ENCODE data around the gene RARB.

RARB gene

DNA sequence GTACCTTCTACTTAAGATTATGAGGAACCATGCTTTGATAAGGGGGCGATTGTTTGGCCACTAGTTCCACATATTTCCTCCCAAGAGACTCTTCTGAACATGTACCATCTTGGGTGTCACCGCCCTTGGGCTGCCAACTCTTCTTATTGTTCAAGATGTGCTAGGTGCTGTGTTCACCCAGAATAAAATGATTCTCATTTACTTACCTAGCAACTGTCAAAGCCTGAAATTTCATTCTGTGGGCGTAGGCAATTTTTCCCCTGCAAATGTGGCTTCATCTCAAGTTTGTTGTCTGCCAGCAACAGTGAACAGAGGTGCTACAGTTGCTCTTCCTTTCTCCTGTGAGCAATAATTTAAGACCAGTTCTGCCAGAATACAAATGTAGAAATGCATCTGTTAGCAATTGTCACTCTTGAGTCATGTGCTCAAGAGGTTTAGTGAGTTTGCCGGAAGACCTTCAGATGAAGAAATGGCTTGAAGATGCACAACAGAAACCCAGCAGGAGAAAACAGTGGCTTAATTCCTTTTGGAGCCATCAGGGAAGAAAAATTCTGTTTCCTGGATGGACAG is 41.3 kb upstream of the RARB start:
- no peak overlapping the region for H3K4me3 ChIP-seq (ENCODE audit: low read length)
- DNase-seq (ENCODE audit: low read depth) = peak; percentile 19
- TF ChIP-seq, protein P1, sequence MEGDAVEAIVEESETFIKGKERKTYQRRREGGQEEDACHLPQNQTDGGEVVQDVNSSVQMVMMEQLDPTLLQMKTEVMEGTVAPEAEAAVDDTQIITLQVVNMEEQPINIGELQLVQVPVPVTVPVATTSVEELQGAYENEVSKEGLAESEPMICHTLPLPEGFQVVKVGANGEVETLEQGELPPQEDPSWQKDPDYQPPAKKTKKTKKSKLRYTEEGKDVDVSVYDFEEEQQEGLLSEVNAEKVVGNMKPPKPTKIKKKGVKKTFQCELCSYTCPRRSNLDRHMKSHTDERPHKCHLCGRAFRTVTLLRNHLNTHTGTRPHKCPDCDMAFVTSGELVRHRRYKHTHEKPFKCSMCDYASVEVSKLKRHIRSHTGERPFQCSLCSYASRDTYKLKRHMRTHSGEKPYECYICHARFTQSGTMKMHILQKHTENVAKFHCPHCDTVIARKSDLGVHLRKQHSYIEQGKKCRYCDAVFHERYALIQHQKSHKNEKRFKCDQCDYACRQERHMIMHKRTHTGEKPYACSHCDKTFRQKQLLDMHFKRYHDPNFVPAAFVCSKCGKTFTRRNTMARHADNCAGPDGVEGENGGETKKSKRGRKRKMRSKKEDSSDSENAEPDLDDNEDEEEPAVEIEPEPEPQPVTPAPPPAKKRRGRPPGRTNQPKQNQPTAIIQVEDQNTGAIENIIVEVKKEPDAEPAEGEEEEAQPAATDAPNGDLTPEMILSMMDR (conservative IDR thresholded peaks at IDR 0.05; ENCODE audit: low read length) = no peak

DNA sequence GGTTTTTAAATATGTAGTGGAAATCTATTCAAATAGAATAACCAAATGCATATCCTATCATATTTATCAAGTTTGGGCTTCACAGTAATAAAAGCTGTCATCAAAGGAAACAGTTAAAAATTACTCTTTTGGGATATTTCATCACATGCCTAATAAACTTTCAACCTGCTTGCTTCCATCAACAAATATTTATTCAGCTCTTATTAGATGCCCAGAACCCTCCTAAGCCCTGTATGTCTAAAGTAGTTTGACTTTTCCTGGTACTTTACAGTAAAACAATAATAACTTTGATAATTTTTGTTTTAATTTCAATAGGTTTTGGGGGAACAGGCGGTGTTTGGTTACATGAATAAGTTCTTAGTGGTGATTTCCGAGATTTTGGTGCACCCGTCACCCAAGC is 37.5 kb upstream of the RARB start:
- TF ChIP-seq, protein P1 (conservative IDR thresholded peaks at IDR 0.05; ENCODE audit: low read length) = no peak
- no peak for DNase-seq (ENCODE audit: low read depth)
- no peak overlapping the region for H3K4me3 ChIP-seq (ENCODE audit: low read length)

- DNase-seq (ENCODE audit: low read depth) = no peak
- no peak overlapping the region for H3K4me3 ChIP-seq (ENCODE audit: low read length)
- TF ChIP-seq, protein P1 (conservative IDR thresholded peaks at IDR 0.05; ENCODE audit: low read length) = no peak
Measured at GRCh38 chr3:25396251-25396650, 31.8 kb upstream of the RARB start.

DNA sequence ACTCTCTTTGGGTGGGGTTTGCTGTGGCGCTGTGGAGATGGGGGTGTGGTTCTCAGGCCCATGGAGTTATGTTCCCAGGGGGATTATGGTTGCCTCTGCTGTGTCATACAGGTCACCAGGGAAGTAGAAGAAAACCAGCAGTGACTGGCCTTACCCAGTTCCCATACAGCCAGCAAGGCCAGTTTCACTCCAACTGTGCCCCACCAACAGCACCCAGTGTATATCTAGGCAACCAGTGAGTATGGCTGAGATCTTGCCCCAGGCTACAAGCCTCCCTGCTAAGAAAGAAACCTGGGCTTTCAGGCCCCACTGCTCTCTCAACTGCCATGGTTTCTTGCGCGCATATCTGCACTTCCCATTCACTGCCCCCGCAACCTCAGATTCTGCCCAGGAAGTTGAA is 31.4 kb upstream of the RARB start:
- TF ChIP-seq, protein P1 (conservative IDR thresholded peaks at IDR 0.05; ENCODE audit: low read length) = no peak
- DNase-seq (ENCODE audit: low read depth) = no peak
- no peak overlapping the region for H3K4me3 ChIP-seq (ENCODE audit: low read length)

DNA sequence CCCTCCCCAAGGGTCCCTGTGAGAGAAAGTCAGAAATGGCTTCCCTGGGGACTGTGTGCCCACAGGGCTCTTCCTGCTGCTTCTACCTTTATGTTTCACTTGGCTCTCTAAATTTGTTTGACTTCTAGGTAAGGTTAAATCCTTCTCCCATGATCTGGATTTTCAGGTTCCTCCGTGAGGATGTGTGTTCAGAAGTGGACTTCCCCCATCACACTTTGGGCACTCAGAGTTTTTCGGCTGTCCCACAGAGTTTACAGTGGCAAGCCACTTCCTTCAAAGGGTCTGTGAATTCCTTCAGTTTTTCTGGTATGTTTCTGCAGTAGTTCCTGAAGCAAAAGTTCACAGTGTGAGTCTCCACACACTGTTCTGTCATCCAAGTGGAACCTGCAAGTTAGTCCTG is 30.9 kb upstream of the RARB start:
- TF ChIP-seq, protein P1 (conservative IDR thresholded peaks at IDR 0.05; ENCODE audit: low read length) = no peak
- DNase-seq (ENCODE audit: low read depth) = no peak
- H3K4me3 ChIP-seq (ENCODE audit: low read length) = no peak overlapping the region

DNA sequence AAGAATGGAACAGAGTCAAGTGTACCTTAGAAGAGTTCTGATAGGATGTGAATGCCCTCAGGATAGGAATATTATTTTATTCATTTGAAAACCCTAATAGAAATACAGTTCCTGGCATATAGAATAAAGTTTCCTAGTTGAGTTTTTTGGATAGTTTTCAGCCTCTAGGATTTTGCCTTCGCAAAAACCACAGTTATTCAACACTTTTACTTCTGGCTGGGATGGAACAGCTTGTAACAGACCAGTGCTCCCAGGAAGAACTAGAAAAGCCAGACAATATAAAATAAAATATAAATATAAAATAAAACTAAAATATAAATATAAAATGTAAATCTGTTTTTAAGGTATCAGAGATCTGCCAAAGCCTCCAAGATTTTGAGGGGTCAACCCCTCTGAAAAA is 27.5 kb upstream of the RARB start:
- TF ChIP-seq, protein P1 (conservative IDR thresholded peaks at IDR 0.05; ENCODE audit: low read length) = no peak
- DNase-seq (ENCODE audit: low read depth) = no peak
- H3K4me3 ChIP-seq (ENCODE audit: low read length) = no peak overlapping the region

- no peak overlapping the region for H3K4me3 ChIP-seq (ENCODE audit: low read length)
- no peak for DNase-seq (ENCODE audit: low read depth)
- TF ChIP-seq, protein P1 (conservative IDR thresholded peaks at IDR 0.05; ENCODE audit: low read length) = no peak
Measured at GRCh38 chr3:25403968-25404367, 24.1 kb upstream of the RARB start.
